Measurements from ENCODE around the gene SMYD3.

- TF ChIP-seq CTCF (IDR thresholded peaks at IDR 0.05) = no peak
- no peak for TF ChIP-seq POLR2A (IDR thresholded peaks at IDR 0.05)
Measured at GRCh38 chr1:245715291-245715701, 791.8 kb downstream of the SMYD3 start.

All from heart left ventricle (tissue), 13 donors.